Measurements from ENCODE around the gene RPTOR. TPM values are rescaled to one million over a fixed set of nuclear protein-coding genes. Genes with fewer than 3 reads are reported as not detected.
A peak's percentile ranks its signal among the peaks of the same experiment; 100 is the strongest.

The RPTOR gene
- total RNA-seq, 1 donor from 2014 or later: 65.9 TPM

GRCh38 chr17:80738987-80739730 is 194.5 kb downstream of the RPTOR start:
- ATAC-seq (ENCODE audit: low read depth) (no peak), DNase-seq (no peak)
- Mint-ChIP-seq H3K36me3 (ENCODE audit: low read depth) (peaks cover 11% of the 10 kb centered on the region), H3K4me1 (peaks cover 57% of the 10 kb centered on the region), H3K27me3 (no peaks in the 10 kb centered on the region), H3K4me3 (peak overlapping the region; percentile 25), H3K9me3 (no peaks in the 10 kb centered on the region), H3K27ac (peak overlapping the region; percentile 71)
- intact Hi-C loops (cut with micrococcal nuclease): loop anchor here (1.0 to 10.0 kb wide), 5 partner anchors 22 to 312 kb away; no protein-coding TSS in a partner anchor
- no peak for TF ChIP-seq CTCF (IDR thresholded peaks at IDR 0.05)
- CTCF ChIA-PET: interaction anchor here (0.8 to 1.7 kb wide), 2 partner anchors 26 to 51 kb away, joined by 3 to 6 read pairs; no protein-coding TSS in a partner anchor
- POLR2A ChIA-PET: interaction anchor here (0.7 to 1.5 kb wide), 3 partner anchors 19 to 285 kb away, joined by 3 to 12 read pairs (median 3); no protein-coding TSS in a partner anchor

- intact Hi-C loops (cut with micrococcal nuclease): no loop called here
- ATAC-seq (ENCODE audit: low read depth): no peak
- H3K4me3 Mint-ChIP-seq: no peak overlapping the region
- H3K4me1 Mint-ChIP-seq: peaks cover 51% of the 10 kb centered on the region
- ChIA-PET POLR2A (no interaction called here), CTCF (no interaction called here)
- DNase-seq: no peak
- no peaks in the 10 kb centered on the region for H3K27me3 Mint-ChIP-seq
- peaks cover 9% of the 10 kb centered on the region for H3K36me3 Mint-ChIP-seq (ENCODE audit: low read depth)
- no peak for TF ChIP-seq CTCF (IDR thresholded peaks at IDR 0.05)
- H3K27ac Mint-ChIP-seq: peak overlapping the region; percentile 71
- no peaks in the 10 kb centered on the region for H3K9me3 Mint-ChIP-seq
Observed at GRCh38 chr17:80740141-80740540, 195.5 kb downstream of the RPTOR start.

- Mint-ChIP-seq H3K4me3 (no peak overlapping the region), H3K27ac (no peak overlapping the region), H3K4me1 (peaks cover 39% of the 10 kb centered on the region), H3K27me3 (no peaks in the 10 kb centered on the region), H3K36me3 (ENCODE audit: low read depth) (peaks cover 9% of the 10 kb centered on the region), H3K9me3 (no peaks in the 10 kb centered on the region)
- intact Hi-C loops (cut with micrococcal nuclease): no loop called here
- no peak for ATAC-seq (ENCODE audit: low read depth)
- CTCF ChIA-PET: no interaction called here
- no peak for TF ChIP-seq CTCF (IDR thresholded peaks at IDR 0.05)
- POLR2A ChIA-PET: no interaction called here
- no peak for DNase-seq
Observed at GRCh38 chr17:80742091-80742490, 197.5 kb downstream of the RPTOR start.

- CTCF ChIA-PET: no interaction called here
- POLR2A ChIA-PET: no interaction called here
- intact Hi-C loops (cut with micrococcal nuclease): no loop called here
Observed at GRCh38 chr17:80742581-80743180, 198.0 kb downstream of the RPTOR start.

More at GRCh38 chr17:80742581-80743180, 198.0 kb downstream of the RPTOR start:
- DNase-seq (no peak), ATAC-seq (ENCODE audit: low read depth) (no peak)
- Mint-ChIP-seq H3K9me3 (no peaks in the 10 kb centered on the region), H3K4me3 (no peak overlapping the region), H3K36me3 (ENCODE audit: low read depth) (peaks cover 15% of the 10 kb centered on the region), H3K4me1 (peaks cover 33% of the 10 kb centered on the region), H3K27me3 (no peaks in the 10 kb centered on the region), H3K27ac (no peak overlapping the region)
- TF ChIP-seq CTCF (IDR thresholded peaks at IDR 0.05): no peak
